NT2/D1 (cell line): ENCODE measurements around the gene SAC3D1.

Source experiments
- DNase-seq: peaks from one replicate; pipeline ENCODE4 v3.0.0-alpha.2; 2011; ENCODE audit warnings: low read depth, low spot score
- H3K27me3 ChIP-seq: 2 replicates; pipeline ENCODE4 v1.6.0; 2011; ENCODE audit warnings: mild to moderate bottlenecking; ENCODE audit not compliant: insufficient read length, insufficient read depth
- H3K36me3 ChIP-seq: 2 replicates; pipeline ENCODE4 v1.6.1; 2011; ENCODE audit warnings: mild to moderate bottlenecking, low read length, mixed read lengths; ENCODE audit not compliant: insufficient read depth, insufficient read length
- H3K4me1 ChIP-seq: 2 replicates; pipeline ENCODE4 v1.5.1; 2011; ENCODE audit not compliant: insufficient read depth, insufficient read length
- H3K4me3 ChIP-seq: 2 replicates; pipeline ENCODE4 v1.5.1; 2011; ENCODE audit warnings: low read depth; ENCODE audit not compliant: insufficient read length
- H3K9ac ChIP-seq: 2 replicates; pipeline ENCODE4 v1.6.0; 2011; ENCODE audit warnings: low read depth; ENCODE audit not compliant: insufficient read length
- H3K9me3 ChIP-seq: 2 replicates; pipeline ENCODE4 v1.5.1; 2011; ENCODE audit warnings: mild to moderate bottlenecking, low read length; ENCODE audit not compliant: insufficient read depth
- SUZ12 ChIP-seq: IDR thresholded peaks from 2 replicates; pipeline ENCODE4 v1.6.1; 2011; ENCODE audit not compliant: insufficient read length, insufficient read depth; ENCODE audit errors: extremely low read depth
- YY1 ChIP-seq: IDR thresholded peaks from 2 replicates; pipeline ENCODE4 v1.6.1; 2011; ENCODE audit not compliant: insufficient read length, insufficient read depth
- ZNF274 ChIP-seq: IDR thresholded peaks from 2 replicates; pipeline ENCODE4 v1.6.1; 2011; ENCODE audit warnings: mild to moderate bottlenecking, low read depth, low read length

SAC3D1 gene

DNA sequence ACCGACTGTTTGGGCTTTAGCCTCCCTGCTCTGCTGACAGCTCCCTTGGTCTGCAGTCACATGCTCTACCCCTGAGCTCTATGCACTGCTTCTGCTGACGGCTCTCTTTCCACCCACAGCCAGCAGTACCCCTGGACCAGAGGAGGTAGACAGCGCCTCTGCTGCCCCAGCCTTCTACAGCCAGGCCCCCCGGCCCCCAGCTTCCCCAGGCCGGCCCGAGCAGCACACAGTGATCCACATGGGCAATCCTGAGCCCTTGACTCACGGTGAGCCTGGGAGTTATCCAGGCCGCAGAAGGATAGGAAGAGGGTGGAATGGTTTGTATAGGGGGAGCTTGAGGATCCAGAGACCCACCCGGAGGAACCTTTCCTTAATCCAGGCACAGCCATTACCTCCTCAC lies 45.8 kb downstream of the SAC3D1 start:
- peaks cover 71% of the 10 kb centered on the region for H3K36me3 ChIP-seq
- no peak overlapping the region for H3K9ac ChIP-seq
- no peaks in the 10 kb centered on the region for H3K27me3 ChIP-seq
- no peak overlapping the region for H3K4me3 ChIP-seq
- DNase-seq, result no peak
- H3K4me1 ChIP-seq, result no peaks in the 10 kb centered on the region
- H3K9me3 ChIP-seq, result no peaks in the 10 kb centered on the region
- TF ChIP-seq YY1 (no peak), SUZ12 (no peak), ZNF274 (no peak)

DNA sequence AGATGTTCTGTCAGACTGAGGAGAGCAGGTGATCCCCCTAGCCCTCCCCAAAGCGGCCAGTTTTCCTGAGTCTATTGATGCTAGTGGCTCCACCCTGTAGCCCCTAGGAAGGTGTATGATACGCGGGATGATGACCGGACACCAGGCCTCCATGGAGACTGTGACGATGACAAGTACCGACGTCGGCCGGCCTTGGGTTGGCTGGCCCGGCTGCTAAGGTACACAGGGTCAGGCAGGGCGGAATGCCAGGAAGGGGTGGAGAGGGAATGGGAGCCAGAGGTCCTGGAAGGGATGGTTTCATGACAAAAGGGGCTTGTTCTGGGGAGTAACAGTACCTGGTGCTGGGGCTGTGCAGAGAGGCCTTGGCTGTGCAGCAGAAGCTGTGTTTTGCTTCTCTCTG lies 46.2 kb downstream of the SAC3D1 start:
- TF ChIP-seq ZNF274 (no peak), YY1 (no peak), SUZ12 (no peak)
- no peak overlapping the region for H3K4me3 ChIP-seq
- DNase-seq, result no peak
- H3K9ac ChIP-seq, result no peak overlapping the region
- H3K9me3 ChIP-seq, result no peaks in the 10 kb centered on the region
- H3K27me3 ChIP-seq, result no peaks in the 10 kb centered on the region
- no peaks in the 10 kb centered on the region for H3K4me1 ChIP-seq
- H3K36me3 ChIP-seq, result peaks cover 67% of the 10 kb centered on the region

DNA sequence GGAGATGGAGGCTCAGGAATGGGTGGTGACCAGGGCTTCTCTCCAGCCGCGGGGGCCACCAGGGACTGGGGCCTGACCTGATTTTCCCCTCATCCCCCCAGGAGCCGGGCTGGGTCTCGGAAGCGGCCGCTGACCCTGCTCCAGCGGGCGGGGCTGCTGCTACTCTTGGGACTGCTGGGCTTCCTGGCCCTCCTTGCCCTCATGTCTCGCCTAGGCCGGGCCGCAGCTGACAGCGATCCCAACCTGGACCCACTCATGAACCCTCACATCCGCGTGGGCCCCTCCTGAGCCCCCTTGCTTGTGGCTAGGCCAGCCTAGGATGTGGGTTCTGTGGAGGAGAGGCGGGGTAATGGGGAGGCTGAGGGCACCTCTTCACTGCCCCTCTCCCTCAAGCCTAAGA lies 46.8 kb downstream of the SAC3D1 start:
- Histone ChIP-seq H3K27me3 (no peaks in the 10 kb centered on the region), H3K9ac (no peak overlapping the region), H3K4me1 (no peaks in the 10 kb centered on the region), H3K36me3 (peaks cover 62% of the 10 kb centered on the region), H3K4me3 (no peak overlapping the region), H3K9me3 (no peaks in the 10 kb centered on the region)
- DNase-seq, result no peak
- TF ChIP-seq ZNF274, result no peak
- no peak for TF ChIP-seq SUZ12
- no peak for TF ChIP-seq YY1

DNA sequence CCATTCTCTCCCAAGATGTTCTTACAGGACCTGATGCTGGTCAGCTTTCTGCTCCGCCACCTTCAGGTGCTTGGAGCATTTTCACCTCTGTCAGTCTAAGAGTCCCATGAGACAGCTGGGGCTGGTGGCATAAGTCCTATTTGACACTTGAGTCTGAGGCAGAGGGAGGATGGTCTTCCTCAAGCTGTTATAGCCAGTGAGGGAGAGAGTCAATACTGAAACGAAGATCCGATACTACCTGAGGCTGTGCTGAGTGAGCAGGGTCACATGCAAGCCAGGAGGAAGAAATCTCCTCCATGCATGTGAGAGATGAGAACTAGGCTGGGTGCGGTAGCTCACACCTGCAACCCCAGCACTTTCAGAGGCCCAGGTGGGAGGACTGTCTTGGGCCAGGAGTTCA lies 48.6 kb downstream of the SAC3D1 start:
- Histone ChIP-seq H3K4me1 (no peaks in the 10 kb centered on the region), H3K9ac (no peak overlapping the region)
- TF ChIP-seq YY1, result no peak
- no peak for TF ChIP-seq SUZ12
- TF ChIP-seq ZNF274, result no peak

DNA sequence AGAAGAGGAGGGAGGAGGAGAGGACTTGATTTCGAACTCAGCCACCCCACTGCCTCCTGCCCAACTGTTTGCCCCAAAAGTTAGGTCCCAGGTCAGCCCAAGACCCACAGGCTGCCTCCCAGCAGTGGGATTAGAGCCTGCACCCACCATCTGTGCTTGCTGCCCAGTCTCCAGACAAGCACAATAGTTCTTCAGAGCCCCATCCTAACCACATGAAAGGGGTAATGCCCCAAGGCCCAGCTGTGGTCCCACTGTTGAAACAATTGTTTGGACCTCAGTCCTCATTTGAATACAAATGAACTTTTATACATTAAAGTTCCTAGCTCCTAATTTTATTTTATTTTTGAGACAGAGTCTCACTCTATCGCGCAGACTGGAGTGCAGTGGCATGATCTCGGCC lies 49.6 kb downstream of the SAC3D1 start:
- Histone ChIP-seq H3K4me3 (no peak overlapping the region), H3K9ac (no peak overlapping the region), H3K36me3 (peaks cover 48% of the 10 kb centered on the region), H3K9me3 (no peaks in the 10 kb centered on the region), H3K4me1 (no peaks in the 10 kb centered on the region), H3K27me3 (no peaks in the 10 kb centered on the region)
- TF ChIP-seq SUZ12, result no peak
- TF ChIP-seq YY1, result no peak
- no peak for TF ChIP-seq ZNF274
- no peak for DNase-seq

More for the DNA sequence above, 48.6 kb downstream of the SAC3D1 start:
- Histone ChIP-seq H3K36me3 (peaks cover 56% of the 10 kb centered on the region), H3K4me3 (no peak overlapping the region), H3K9me3 (no peaks in the 10 kb centered on the region), H3K27me3 (no peaks in the 10 kb centered on the region)
- DNase-seq, result no peak
